HEK293 (cell line): ENCODE measurements around the gene NPY.

Source experiments
- AEBP2 ChIP-seq: fragments of 450-650 bp; formaldehyde crosslinking; IDR thresholded peaks from 2 replicates; pipeline ENCODE4 v1.5.1; 2016; ENCODE audit warnings: missing biosample characterization, missing genetic modification characterization, borderline replicate concordance
- BCL11A ChIP-seq: fragments of 450-650 bp; formaldehyde crosslinking; IDR thresholded peaks from 2 replicates; pipeline ENCODE4 v1.5.1; 2016; ENCODE audit warnings: low read depth, missing biosample characterization, missing genetic modification characterization
- EGR2 ChIP-seq: fragments of 450-650 bp; formaldehyde crosslinking; IDR thresholded peaks from 2 replicates; pipeline ENCODE4 v1.5.1; 2016; ENCODE audit warnings: low read depth, missing biosample characterization, missing genetic modification characterization
- ELK4 ChIP-seq: IDR thresholded peaks from 2 replicates; pipeline ENCODE4 v1.6.1; 2011; ENCODE audit warnings: mild to moderate bottlenecking, low read depth, low read length, borderline replicate concordance
- FEZF1 ChIP-seq: fragments of 450-650 bp; formaldehyde crosslinking; IDR thresholded peaks from 2 replicates; pipeline ENCODE4 v1.5.1; 2016; ENCODE audit warnings: missing biosample characterization, missing genetic modification characterization
- GFI1B ChIP-seq: fragments of 450-650 bp; formaldehyde crosslinking; IDR thresholded peaks from 2 replicates; pipeline ENCODE4 v1.5.1; 2016; ENCODE audit warnings: missing biosample characterization, missing genetic modification characterization
- MZF1 ChIP-seq: fragments of 450-650 bp; formaldehyde crosslinking; IDR thresholded peaks from 2 replicates; pipeline ENCODE4 v1.5.1; 2017; ENCODE audit warnings: missing biosample characterization, missing genetic modification characterization, borderline replicate concordance
- PRDM6 ChIP-seq: fragments of 450-650 bp; formaldehyde crosslinking; IDR thresholded peaks from 2 replicates; pipeline ENCODE4 v1.5.1; 2017; ENCODE audit warnings: missing biosample characterization, missing genetic modification characterization
- SALL2 ChIP-seq: fragments of 450-650 bp; formaldehyde crosslinking; IDR thresholded peaks from 2 replicates; pipeline ENCODE4 v1.5.0; 2017; ENCODE audit warnings: missing biosample characterization, mild to moderate bottlenecking, missing genetic modification characterization, borderline replicate concordance
- SCRT2 ChIP-seq: fragments of 450-650 bp; formaldehyde crosslinking; IDR thresholded peaks from 2 replicates; pipeline ENCODE4 v1.5.1; 2016; ENCODE audit warnings: missing biosample characterization, missing genetic modification characterization
- ZBTB20 ChIP-seq: fragments of 450-650 bp; formaldehyde crosslinking; IDR thresholded peaks from 2 replicates; pipeline ENCODE4 v1.5.1; 2016; ENCODE audit warnings: missing biosample characterization, missing genetic modification characterization
- ZBTB21 ChIP-seq: fragments of 450-650 bp; formaldehyde crosslinking; IDR thresholded peaks from 2 replicates; pipeline ENCODE4 v1.5.1; 2017; ENCODE audit warnings: missing biosample characterization, missing genetic modification characterization
- ZFP37 ChIP-seq: fragments of 450-650 bp; formaldehyde crosslinking; IDR thresholded peaks from 2 replicates; pipeline ENCODE4 v1.5.1; 2016; ENCODE audit warnings: missing biosample characterization, missing genetic modification characterization
- ZNF157 ChIP-seq: fragments of 450-650 bp; formaldehyde crosslinking; IDR thresholded peaks from 2 replicates; pipeline ENCODE4 v1.5.1; 2016; ENCODE audit warnings: missing biosample characterization, missing genetic modification characterization
- ZNF184 ChIP-seq: fragments of 450-650 bp; IDR thresholded peaks from 2 replicates; pipeline ENCODE4 v1.5.1; 2018; ENCODE audit warnings: missing biosample characterization, mild to moderate bottlenecking, missing genetic modification characterization
- ZNF211 ChIP-seq: fragments of 450-650 bp; formaldehyde crosslinking; IDR thresholded peaks from 2 replicates; pipeline ENCODE4 v1.5.1; 2016; ENCODE audit warnings: low read depth, missing biosample characterization, missing genetic modification characterization
- ZNF335 ChIP-seq: fragments of 450-650 bp; formaldehyde crosslinking; conservative IDR thresholded peaks from 2 replicates; pipeline ENCODE4 v1.5.1; 2016; ENCODE audit warnings: missing biosample characterization, missing genetic modification characterization
- ZNF398 ChIP-seq: fragments of 450-650 bp; formaldehyde crosslinking; IDR thresholded peaks from 2 replicates; pipeline ENCODE4 v1.5.1; 2017; ENCODE audit warnings: missing biosample characterization, missing genetic modification characterization
- ZNF416 ChIP-seq: fragments of 450-650 bp; formaldehyde crosslinking; IDR thresholded peaks from 2 replicates; pipeline ENCODE4 v1.5.1; 2016; ENCODE audit warnings: missing biosample characterization, missing genetic modification characterization
- ZNF548 ChIP-seq: fragments of 450-650 bp; formaldehyde crosslinking; IDR thresholded peaks from 2 replicates; pipeline ENCODE4 v1.5.1; 2016; ENCODE audit warnings: missing biosample characterization, missing genetic modification characterization
- ZNF558 ChIP-seq: fragments of 450-650 bp; formaldehyde crosslinking; IDR thresholded peaks from 2 replicates; pipeline ENCODE4 v1.5.1; 2016; ENCODE audit warnings: missing biosample characterization, missing genetic modification characterization
- ZNF76 ChIP-seq: fragments of 450-650 bp; formaldehyde crosslinking; IDR thresholded peaks from 2 replicates; pipeline ENCODE4; 2016; ENCODE audit warnings: low read depth, missing biosample characterization, missing genetic modification characterization, borderline replicate concordance
- ZNF776 ChIP-seq: fragments of 450-650 bp; formaldehyde crosslinking; IDR thresholded peaks from 2 replicates; pipeline ENCODE4 v1.5.0; 2017; ENCODE audit warnings: missing biosample characterization, missing genetic modification characterization, borderline replicate concordance
- ZNF785 ChIP-seq: fragments of 450-650 bp; formaldehyde crosslinking; IDR thresholded peaks from 2 replicates; pipeline ENCODE4 v1.5.1; 2016; ENCODE audit warnings: missing biosample characterization, missing genetic modification characterization
- ZSCAN16 ChIP-seq: fragments of 450-650 bp; formaldehyde crosslinking; IDR thresholded peaks from 2 replicates; pipeline ENCODE4 v1.5.1; 2016; ENCODE audit warnings: missing biosample characterization, missing genetic modification characterization
- TF ChIP-seq, protein P1 (sequence below): fragments of 450-650 bp; formaldehyde crosslinking; IDR thresholded peaks from 2 replicates; pipeline ENCODE4; 2016; ENCODE audit warnings: missing biosample characterization, missing genetic modification characterization
- TF ChIP-seq, protein P2 (sequence below): fragments of 450-650 bp; IDR thresholded peaks from 2 replicates; pipeline ENCODE4 v1.5.1; 2018; ENCODE audit warnings: missing biosample characterization, missing genetic modification characterization

NPY gene

DNA sequence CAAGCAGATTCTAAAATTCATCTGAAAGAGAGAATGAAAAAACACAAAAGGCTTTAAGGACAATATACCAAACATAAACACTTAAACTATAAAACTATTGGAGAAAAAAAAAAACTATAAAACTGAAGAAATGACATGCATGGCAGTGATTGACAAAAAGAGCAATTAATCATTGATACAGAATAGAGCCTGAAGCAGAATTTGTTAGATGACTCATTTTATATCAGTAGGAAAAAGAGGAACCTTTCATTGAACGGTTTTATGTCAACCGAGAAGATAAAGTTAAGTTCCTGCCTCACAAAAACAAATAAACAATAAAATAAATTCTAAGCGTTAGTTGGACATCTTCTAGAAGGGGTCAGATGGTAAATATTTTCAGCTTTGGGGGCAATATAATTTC is 23.3 kb downstream of the NPY start (continued):
- TF ChIP-seq ELK4: no peak
- TF ChIP-seq ZNF76 (tag by site-specific recombination): no peak
- TF ChIP-seq, protein P1, sequence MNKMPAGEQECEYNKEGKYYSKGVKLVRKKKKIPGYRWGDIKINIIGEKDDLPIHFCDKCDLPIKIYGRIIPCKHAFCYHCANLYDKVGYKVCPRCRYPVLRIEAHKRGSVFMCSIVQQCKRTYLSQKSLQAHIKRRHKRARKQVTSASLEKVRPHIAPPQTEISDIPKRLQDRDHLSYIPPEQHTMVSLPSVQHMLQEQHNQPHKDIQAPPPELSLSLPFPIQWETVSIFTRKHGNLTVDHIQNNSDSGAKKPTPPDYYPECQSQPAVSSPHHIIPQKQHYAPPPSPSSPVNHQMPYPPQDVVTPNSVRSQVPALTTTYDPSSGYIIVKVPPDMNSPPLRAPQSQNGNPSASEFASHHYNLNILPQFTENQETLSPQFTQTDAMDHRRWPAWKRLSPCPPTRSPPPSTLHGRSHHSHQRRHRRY: no peak
- no peak for TF ChIP-seq EGR2 (tag by site-specific recombination)
- no peak for TF ChIP-seq ZNF398
- no peak for TF ChIP-seq MZF1 (tag by site-specific recombination)
- TF ChIP-seq ZNF335 (tag by site-specific recombination): no peak
- no peak for TF ChIP-seq SALL2 (tag by site-specific recombination)
- TF ChIP-seq ZNF785 (tag by site-specific recombination): no peak
- no peak for TF ChIP-seq ZNF416 (tag by site-specific recombination)
- TF ChIP-seq ZNF558 (tag by site-specific recombination): no peak
- TF ChIP-seq, protein P2, sequence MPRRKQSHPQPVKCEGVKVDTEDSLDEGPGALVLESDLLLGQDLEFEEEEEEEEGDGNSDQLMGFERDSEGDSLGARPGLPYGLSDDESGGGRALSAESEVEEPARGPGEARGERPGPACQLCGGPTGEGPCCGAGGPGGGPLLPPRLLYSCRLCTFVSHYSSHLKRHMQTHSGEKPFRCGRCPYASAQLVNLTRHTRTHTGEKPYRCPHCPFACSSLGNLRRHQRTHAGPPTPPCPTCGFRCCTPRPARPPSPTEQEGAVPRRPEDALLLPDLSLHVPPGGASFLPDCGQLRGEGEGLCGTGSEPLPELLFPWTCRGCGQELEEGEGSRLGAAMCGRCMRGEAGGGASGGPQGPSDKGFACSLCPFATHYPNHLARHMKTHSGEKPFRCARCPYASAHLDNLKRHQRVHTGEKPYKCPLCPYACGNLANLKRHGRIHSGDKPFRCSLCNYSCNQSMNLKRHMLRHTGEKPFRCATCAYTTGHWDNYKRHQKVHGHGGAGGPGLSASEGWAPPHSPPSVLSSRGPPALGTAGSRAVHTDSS (tag by site-specific recombination): no peak
- TF ChIP-seq ZBTB21 (tag by site-specific recombination): no peak
- no peak for TF ChIP-seq ZNF776
- peak; percentile 37 for TF ChIP-seq PRDM6 (tag by site-specific recombination)
- no peak for TF ChIP-seq ZNF548 (tag by site-specific recombination)
- no peak for TF ChIP-seq ZSCAN16
- TF ChIP-seq BCL11A (tag by site-specific recombination): no peak
- TF ChIP-seq SCRT2 (tag by site-specific recombination): no peak
- TF ChIP-seq ZNF211: no peak
- TF ChIP-seq ZNF157: no peak
- peak; percentile 34; the same call in 1 of the 2 replicates for TF ChIP-seq GFI1B (tag by site-specific recombination)
- no peak for TF ChIP-seq ZNF184 (tag by site-specific recombination)
- TF ChIP-seq ZFP37 (tag by site-specific recombination): no peak
- TF ChIP-seq FEZF1 (tag by site-specific recombination): peak; percentile 66
- TF ChIP-seq AEBP2 (tag by site-specific recombination): no peak
- no peak for TF ChIP-seq ZBTB20 (tag by site-specific recombination)
- TF ChIP-seq, all 188 proteins: peak for 6
